ENCODE results near the gene SSX2IP.
"Not testable (repeated sequence)": the region's sequence is repeated elsewhere in the genome, so short reads cannot be mapped to it uniquely, and the experiment has no call there.

The SSX2IP gene

GRCh38 chr1:84613887-84614286 lies 76.4 kb downstream of the SSX2IP start:
- no peak for DNase-seq

- DNase-seq: no peak
Measured at GRCh38 chr1:84613026-84613425, 77.2 kb downstream of the SSX2IP start.

GRCh38 chr1:84611796-84612195 lies 78.5 kb downstream of the SSX2IP start:
- DNase-seq: no peak

GRCh38 chr1:84611091-84611490 lies 79.2 kb downstream of the SSX2IP start:
- no peak for DNase-seq

- no peak for DNase-seq
Measured at GRCh38 chr1:84606977-84607376, 83.3 kb downstream of the SSX2IP start.

DNA sequence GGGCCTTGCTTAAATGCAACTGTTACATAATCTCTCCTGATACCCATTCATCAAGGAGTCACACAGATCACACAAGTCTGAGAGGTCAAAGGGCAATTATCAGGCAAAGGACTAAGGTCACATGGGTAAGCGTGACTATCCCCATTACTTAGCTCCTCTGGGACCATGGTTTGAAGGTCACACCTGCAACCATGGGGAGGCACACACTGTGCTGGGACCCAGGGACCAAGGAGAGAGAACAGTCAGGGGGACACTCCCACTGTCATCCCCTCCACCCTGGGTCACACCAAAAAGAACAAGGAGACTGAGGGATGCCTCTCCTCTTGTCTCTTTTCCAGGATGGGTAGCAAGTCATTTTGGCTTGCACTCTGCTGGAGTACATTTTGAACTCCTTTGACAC lies 85.1 kb downstream of the SSX2IP start:
- no peak for DNase-seq

DNA sequence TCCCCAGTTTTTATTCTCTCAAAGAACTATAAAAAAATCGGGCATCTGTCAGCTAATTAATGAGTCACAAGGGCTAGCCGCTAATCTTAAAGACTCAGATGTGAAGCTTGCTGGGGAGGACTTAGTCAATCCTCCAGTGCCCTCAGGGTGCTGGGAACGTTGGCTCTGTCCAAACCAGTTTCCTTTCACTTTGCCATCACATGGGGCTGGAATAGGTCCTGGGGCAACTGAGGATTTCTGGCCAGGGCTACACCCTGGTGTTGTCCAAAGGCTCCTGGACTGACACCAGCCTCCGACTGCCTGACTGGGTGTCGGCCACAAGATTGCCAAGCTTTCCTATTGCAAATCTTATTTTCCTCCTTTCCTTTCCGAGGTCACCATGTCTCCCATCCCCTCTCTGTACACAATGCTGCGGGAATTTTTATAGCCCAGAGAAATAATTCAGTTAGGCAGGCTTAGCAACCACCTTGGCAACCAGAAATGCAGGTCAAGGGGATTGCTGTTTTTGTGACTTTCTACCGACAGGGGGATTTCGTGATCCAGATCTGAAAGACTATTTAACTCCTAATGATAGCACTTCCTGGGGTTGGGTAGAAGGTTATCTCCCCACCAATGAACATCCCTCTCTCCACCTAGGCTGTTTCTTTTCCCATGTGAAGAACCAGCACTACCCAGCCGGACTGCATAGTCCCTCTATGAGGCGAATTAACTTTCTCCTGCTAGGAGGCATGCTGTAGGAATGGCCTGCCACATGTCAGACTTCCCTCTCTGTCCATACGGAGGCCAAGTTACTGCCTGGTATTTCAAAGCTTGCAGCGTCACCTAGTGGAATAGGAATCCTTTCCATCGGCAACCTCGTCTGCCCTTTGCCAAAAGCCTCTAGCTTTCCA lies 86.1 kb downstream of the SSX2IP start:
- no peak for DNase-seq

DNA sequence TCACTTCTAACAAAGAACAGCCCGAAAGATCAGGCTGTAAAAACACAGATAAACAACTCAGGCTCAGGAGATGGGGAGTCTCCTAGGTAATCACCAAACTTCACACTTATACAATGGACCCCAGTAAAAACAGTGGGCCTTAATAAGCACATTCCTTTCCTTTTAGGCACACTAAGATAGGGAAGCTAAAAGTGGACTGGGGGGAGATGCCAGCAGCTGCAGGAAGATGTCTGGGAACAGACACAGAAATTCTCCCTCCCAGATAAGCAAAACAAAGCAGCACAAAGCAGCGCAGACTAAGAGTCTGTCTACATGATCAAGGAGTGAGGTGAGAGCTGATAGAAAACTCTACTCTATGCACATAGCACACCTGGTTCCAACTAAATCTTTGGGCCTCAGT lies 87.0 kb downstream of the SSX2IP start:
- no peak for DNase-seq

DNA sequence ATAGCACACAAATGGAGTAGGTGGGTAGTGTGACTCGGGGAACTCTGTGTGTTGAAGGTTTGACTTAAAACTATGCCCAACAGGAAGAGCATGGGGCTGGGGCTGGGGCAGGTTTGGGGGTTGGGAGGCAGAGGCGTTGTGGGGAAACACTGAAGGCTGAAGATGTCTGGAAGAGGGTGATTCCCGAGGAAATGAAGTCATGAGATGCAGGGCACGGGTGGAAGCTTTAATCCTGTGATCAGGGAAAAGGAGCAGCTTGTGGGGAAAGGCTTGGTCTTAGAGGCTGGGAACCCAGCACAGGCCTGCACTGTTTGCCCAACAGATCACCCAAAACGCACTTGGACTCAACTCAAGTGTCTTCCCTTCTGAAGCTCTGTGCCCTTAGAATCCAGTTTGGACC lies 89.5 kb downstream of the SSX2IP start:
- no peak for DNase-seq

DNA sequence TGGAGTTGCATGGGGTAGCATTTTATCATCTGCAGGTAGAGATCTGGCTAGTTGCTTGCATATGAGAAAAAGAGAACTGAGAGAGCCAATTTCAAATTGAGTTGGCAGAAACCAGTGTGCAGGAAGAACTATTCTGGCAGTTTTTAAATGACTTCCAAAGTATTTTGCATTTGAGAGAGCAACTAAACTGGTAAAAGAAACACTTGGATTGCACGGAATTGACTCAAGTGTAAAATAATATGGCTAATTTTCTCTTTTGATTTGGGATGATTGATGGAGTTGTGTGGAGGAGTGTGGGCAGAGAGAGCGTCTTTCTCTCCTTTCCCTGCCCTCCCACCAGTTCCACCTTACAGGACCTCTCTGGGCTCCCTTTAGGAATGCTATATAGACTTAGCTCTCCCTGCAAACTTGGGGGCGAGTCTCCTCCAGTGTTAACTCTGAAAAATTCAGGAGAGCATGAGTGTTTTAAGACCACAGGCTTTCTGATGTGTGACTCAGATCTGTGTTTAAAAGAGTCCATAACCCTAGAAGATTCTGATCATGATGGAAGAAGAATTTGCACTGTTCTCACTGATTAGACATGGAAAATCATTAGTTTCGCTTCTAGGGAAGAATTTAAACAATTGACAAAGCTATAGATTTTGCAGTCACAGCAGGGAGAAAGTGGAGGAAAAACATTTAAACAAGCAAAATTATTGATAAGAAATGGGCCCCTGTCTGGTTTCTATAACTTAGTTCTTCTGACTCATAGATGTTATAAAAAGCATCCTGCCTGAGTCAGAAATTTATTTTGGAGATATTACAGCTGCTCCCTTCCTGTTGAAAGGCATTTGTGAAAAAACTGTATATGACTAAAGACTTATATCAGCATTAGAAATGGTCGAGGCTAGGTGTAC lies 91.2 kb downstream of the SSX2IP start:
- DNase-seq: no peak

- DNase-seq: no peak
Measured at GRCh38 chr1:84598418-84598817, 91.8 kb downstream of the SSX2IP start.

DNA sequence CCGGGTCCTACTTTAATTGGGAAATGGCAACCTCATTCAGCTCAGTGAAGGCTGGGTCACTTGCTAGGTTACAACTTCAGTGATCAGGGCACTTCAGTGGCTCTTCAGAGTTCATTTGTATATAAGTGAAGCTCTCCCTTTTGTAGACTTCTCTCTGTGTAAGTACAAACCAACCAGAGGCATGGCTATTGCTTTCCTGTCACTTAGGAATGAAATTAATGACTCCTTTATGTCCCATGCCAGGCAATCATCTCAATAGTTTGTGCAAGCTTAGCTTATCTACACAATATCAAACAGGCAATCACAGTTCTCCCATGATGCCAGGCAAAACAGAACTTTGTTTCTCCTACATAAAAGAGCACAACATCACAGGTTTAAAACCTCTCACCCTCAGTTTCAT lies 93.2 kb downstream of the SSX2IP start:
- DNase-seq: no peak

DNA sequence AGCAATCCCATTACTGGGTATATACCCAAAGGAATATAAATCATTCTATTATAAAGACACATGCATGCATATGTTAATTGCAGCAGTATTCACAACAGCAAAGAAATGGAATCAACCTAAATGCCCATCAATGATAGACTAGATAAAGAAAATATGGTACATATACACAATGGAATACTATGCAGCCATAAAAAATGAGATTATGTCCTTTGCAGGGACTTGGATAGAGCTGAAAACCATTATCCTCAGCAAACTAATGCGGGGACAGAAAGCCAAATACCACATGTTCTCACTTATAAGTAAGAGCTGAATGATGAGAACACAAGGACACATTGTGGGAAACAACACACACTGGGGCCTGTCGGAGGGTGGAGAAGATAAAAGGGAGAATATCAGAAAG lies 95.3 kb downstream of the SSX2IP start:
- DNase-seq: not testable (repeated sequence)
